Tibial nerve (tissue), 3 donors: ENCODE data around the gene CHMP1B.

Experiments used
- CTCF ChIP-seq, 5 experiments: fragments of 200-600 bp in 3 of 5; fragments of 450-650 bp in 2 of 5; sonication (generic) in 3 of 5; IDR thresholded peaks; one replicate each; pipeline ENCODE4 v1.5.1; 2016 to 2019; ENCODE audit warnings: antibody characterized with exemption in 5 of 5, mild to moderate bottlenecking in 3 of 5, moderate library complexity in 2 of 5
- POLR2A ChIP-seq, 2 donors: fragments of 450-650 bp; IDR thresholded peaks; one replicate each; pipeline ENCODE4 v1.6.1; 2017; ENCODE audit warnings: antibody characterized with exemption in 2 of 2, mild to moderate bottlenecking in 2 of 2, moderate library complexity in 2 of 2

GRCh38 chr18:11885278-11885947 lies 34.2 kb downstream of the CHMP1B start:
- TF ChIP-seq CTCF (IDR thresholded peaks at IDR 0.05) (no peak), POLR2A (IDR thresholded peaks at IDR 0.05) (no peak)
